Glomerular endothelial cell (primary cell): Measurements from ENCODE around the gene MMP17. TPM values are rescaled to one million over a fixed set of nuclear protein-coding genes. Genes with fewer than 3 reads are reported as not detected.

Source experiments
- DNase-seq: peaks from one replicate; pipeline ENCODE4 v3.0.0-alpha.2; 2011; ENCODE audit warnings: low read depth, low spot score; ENCODE audit errors: extremely low read depth
- total RNA-seq: library from RNA; depleted of rRNA; stranded (reverse); fragments of >200 nt; gene quantifications from 2 replicates; pipeline ENCODE4 v1.2.3, GENCODE V29; 2015

Gene MMP17
- total RNA-seq, 1 donor from 2014 or later = 24.3 TPM

GRCh38 chr12:131829791-131830334, 1.7 kb downstream of the MMP17 start:
- DNase-seq = no peak

DNA sequence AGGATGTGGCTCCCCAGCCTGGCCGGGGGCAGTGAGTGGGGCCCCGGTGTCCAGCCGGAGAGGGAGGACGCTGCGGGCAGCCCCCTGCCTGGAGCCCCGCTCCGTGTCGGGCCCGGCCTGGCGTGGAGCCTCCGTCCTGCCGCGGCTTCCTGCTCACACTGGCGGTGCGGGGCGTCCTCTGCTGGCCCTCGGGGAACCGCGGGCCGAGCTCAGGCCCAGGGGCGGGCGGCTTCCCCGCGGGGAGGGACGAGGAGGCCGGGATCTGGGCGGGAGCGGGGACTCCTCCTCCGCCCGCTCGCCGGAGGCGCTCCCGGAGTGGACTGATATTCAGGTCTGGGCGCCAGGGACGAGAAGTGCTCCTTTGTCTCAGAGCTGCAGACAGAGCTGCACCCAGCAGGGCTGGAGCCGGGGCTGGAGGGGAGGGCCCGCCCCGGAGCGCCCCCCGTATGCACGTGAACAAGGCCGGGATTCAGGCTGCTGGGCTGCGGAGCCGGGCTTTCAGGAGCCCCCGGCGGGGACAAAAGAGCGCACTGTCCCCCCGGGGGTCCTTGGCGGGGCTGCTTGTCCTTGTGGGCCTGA, 2.2 kb downstream of the MMP17 start:
- DNase-seq = peak; percentile 18

DNA sequence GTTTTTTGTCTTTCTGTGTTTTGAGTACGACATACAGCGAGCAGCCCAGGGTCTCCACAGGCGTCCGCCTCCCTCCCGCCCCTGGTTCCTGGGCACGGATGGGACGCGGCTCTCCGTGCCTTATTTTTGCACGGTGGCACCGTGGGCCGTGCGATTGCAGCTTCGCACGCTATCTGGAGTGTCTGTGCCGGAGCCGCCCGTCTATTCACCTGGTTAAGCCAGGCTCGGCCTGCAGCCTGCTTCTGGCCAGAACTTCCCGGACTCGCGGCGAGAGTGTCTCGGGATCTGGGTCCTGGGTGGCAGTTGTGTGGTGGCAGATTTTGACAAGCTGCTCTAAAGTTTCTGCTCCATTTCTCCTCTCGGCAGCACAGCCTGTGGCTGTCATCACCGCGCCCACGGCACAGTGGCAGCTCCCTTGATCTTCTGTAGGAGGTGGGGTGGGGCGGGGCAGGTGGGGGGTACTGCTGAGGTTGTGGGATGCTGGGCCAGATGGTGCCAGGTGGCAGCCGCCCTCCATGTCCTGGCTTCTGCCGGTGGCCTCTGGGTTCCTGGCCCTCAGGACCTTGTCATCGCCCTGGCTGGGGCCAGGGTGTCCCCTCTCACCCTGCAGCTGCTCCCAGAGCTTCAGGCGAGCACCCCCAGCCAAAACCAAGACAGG, 2.9 kb downstream of the MMP17 start:
- DNase-seq = no peak

DNA sequence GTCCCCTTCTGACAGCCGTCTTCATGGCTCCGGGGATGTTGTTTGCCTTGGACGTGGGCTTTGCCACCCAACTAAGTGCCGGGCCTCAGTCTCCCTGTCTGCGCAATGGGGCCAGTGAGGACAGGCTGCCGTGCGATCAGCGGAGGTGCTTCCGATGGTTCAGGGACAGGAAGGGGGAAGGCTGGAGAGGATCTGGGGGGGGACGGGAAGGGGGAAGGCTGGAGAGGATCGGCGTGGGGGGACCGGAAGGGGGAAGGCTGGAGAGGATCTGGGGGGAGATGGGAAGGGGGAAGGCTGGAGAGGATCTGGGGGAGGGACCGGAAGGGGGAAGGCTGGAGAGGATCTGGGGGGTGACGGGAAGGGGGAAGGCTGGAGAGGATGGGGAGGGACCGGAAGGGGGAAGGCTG, 3.4 kb downstream of the MMP17 start:
- DNase-seq = no peak

- no peak for DNase-seq
Measured at GRCh38 chr12:131832321-131833231, 4.4 kb downstream of the MMP17 start.

- no peak for DNase-seq
Measured at GRCh38 chr12:131833288-131833895, 5.2 kb downstream of the MMP17 start.

GRCh38 chr12:131833896-131834641, 5.9 kb downstream of the MMP17 start:
- no peak for DNase-seq

GRCh38 chr12:131834798-131835615, 6.8 kb downstream of the MMP17 start:
- no peak for DNase-seq

- DNase-seq = no peak
Measured at GRCh38 chr12:131835616-131836171, 7.5 kb downstream of the MMP17 start.

DNA sequence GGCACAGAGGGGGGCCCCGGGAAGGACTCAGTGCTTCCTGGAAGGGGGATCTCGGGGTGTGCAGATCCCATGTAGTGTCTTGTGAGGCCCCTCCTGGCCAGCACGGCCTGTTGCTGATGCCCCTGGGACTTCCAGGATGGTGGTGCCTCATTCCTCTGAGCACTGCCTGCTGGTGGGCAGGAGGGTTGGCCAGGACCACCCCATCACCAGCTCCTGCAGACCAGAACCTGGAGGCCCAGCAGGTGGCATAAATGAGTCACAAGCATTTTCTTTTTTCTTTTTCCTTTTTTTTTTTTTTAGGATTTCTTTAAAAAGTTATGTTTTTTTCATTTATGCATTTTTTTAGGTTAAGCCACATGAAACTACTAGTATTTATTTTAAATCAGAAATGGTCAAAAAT, 8.0 kb downstream of the MMP17 start:
- DNase-seq = no peak

GRCh38 chr12:131836714-131837397, 8.7 kb downstream of the MMP17 start:
- no peak for DNase-seq

GRCh38 chr12:131840643-131841416, 12.6 kb downstream of the MMP17 start:
- DNase-seq = no peak

- DNase-seq = no peak
Measured at GRCh38 chr12:131841547-131841946, 13.4 kb downstream of the MMP17 start.

DNA sequence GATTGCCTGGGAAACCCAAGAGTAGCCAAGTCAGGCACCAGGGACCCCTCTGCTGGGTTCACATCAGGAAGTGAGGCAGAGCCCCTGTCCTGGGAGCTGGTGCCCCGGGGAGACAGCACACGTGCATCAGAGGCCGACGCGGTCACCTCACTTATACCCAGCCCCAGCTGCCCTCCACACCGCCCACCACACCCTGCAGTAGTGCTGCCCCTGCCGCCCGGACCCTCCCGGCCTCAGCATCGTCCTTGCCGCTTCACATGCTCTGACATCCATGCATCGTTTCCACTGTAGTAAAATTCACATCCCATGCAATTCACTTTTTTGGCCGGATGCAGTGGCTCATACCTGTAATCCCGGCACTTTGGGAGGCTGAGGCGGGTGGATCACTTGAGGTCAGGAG, 14.0 kb downstream of the MMP17 start:
- DNase-seq = no peak

GRCh38 chr12:131843527-131843926, 15.3 kb downstream of the MMP17 start:
- DNase-seq = no peak

- DNase-seq = no peak
Measured at GRCh38 chr12:131844140-131844539, 15.9 kb downstream of the MMP17 start.

DNA sequence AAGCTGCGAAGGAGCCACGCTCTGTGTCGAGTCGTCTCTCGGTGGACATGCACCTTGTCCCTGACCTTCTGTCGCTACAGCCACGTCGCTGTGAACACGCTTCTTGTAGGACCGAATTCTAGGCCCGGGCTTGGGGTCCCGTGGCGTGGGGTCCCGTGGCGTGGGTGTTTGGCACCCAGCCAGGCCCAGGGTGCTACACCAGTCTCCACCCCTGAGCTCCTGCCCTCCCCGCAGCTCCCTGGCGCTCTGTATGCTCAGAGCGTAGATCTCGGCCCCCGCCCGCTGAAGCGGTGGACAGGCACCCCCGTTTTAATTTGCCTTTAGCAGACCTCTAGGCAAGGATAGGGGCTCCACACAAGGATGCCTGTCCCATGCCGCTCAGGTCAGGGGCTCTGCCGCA, 16.5 kb downstream of the MMP17 start:
- DNase-seq = no peak

- DNase-seq = no peak
Measured at GRCh38 chr12:131845121-131845520, 16.9 kb downstream of the MMP17 start.
